KMS-11 (cell line): ENCODE data around the gene HDC.

Experiments
- H2AFZ ChIP-seq: fragments of 200-600 bp; sonication (generic); 2 replicates; pipeline ENCODE4 v1.6.1; 2016; ENCODE audit warnings: antibody characterized with exemption, mixed run types, low read depth
- H3K27ac ChIP-seq: fragments of 200-600 bp; sonication (generic); 2 replicates; pipeline ENCODE4 v1.6.1; 2016; ENCODE audit warnings: mild to moderate bottlenecking, mixed run types
- H3K27me3 ChIP-seq: fragments of 200-600 bp; sonication (generic); 2 replicates; pipeline ENCODE4 v1.6.1; 2017; ENCODE audit warnings: mild to moderate bottlenecking, low read depth, mixed run types, moderate library complexity; ENCODE audit not compliant: insufficient read depth
- H3K36me3 ChIP-seq: fragments of 200-600 bp; sonication (generic); 2 replicates; pipeline ENCODE4 v1.6.1; 2017; ENCODE audit warnings: mild to moderate bottlenecking, mixed run types; ENCODE audit not compliant: insufficient read depth
- H3K4me1 ChIP-seq: fragments of 200-600 bp; sonication (generic); 2 replicates; pipeline ENCODE4 v1.6.1; 2016; ENCODE audit warnings: mild to moderate bottlenecking, low read depth, mixed run types; ENCODE audit not compliant: poor library complexity, severe bottlenecking
- H3K4me2 ChIP-seq: fragments of 200-600 bp; sonication (generic); 2 replicates; pipeline ENCODE4 v1.7.0; 2016; ENCODE audit warnings: mild to moderate bottlenecking, mixed run types
- H3K4me3 ChIP-seq: fragments of 200-600 bp; sonication (generic); IDR thresholded peaks from 2 replicates; pipeline ENCODE4 v1.6.1; 2017; ENCODE audit warnings: low read depth, low read length, mixed read lengths; ENCODE audit not compliant: insufficient read depth
- H3K79me2 ChIP-seq: fragments of 200-600 bp; sonication (generic); 2 replicates; pipeline ENCODE4 v1.6.1; 2016; ENCODE audit warnings: low read depth, mixed run types; ENCODE audit not compliant: insufficient read depth
- H3K9ac ChIP-seq: fragments of 200-600 bp; sonication (generic); 2 replicates; pipeline ENCODE4 v1.6.1; 2016; ENCODE audit warnings: mild to moderate bottlenecking, mixed run types
- H4K20me1 ChIP-seq: fragments of 200-600 bp; sonication (generic); 2 replicates; pipeline ENCODE4 v1.6.1; 2016; ENCODE audit warnings: mild to moderate bottlenecking, mixed run types; ENCODE audit not compliant: insufficient read depth
- TF ChIP-seq, protein P1 (sequence below): fragments of 200-600 bp; sonication (generic); conservative IDR thresholded peaks from 2 replicates; pipeline ENCODE4 v1.6.1; 2017; ENCODE audit warnings: low read depth, mild to moderate bottlenecking, antibody characterized with exemption, low read length, moderate library complexity, mixed read lengths

The HDC gene

DNA sequence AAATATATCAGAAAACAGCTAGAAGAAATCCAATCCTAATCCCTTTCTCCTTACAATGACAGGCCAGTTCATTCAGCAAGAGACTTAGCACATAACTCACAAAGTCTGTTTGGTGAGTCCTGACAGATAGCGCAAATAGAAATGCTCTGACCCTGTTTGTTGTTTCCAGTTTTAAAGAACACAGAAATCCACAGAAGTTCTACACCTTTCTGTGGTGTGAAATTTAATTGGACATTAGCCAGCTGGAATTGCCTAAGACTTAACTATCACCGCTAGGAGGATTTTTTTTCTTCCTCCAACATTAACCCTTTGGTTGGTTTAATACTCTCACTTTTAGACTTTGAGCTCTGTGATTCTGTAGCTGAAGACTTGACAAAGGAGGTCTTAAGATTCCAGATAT is 30.8 kb downstream of the HDC start:
- H3K4me1 ChIP-seq = no peaks in the 10 kb centered on the region

DNA sequence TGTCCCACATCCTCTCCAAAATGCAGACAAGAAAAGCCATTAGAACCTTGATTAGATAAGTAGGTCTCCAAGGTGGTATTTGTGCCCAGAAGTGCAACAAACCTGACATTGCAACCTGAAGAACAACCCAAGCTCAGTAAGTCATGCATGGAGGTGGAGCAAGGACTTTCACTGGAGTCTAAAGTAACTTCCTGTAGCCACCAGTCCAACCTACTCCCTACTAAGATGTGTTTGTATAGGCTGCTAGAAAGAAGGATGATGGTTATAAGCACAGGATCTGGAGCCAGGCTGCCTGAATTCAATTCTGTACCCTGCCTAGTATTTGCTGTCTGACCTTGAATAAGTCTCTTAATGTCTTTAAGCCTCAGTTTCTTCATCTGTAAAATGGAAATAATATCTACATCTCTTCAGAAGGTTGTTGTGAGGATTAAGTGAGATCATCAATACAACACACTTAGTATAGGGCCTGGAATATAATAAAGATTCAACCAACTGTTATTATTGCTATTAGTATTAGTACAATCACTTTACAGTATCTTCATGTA is 32.3 kb downstream of the HDC start:
- no peak overlapping the region for H3K9ac ChIP-seq
- H3K36me3 ChIP-seq = no peaks in the 10 kb centered on the region
- H3K27ac ChIP-seq = no peak overlapping the region
- no peak overlapping the region for H3K4me2 ChIP-seq
- no peak overlapping the region for H2AFZ ChIP-seq
- H3K79me2 ChIP-seq = no peaks in the 10 kb centered on the region
- no peaks in the 10 kb centered on the region for H3K4me1 ChIP-seq
- H4K20me1 ChIP-seq = no peaks in the 10 kb centered on the region
- H3K27me3 ChIP-seq = no peaks in the 10 kb centered on the region
- no peak overlapping the region for H3K4me3 ChIP-seq
- TF ChIP-seq, protein P1, sequence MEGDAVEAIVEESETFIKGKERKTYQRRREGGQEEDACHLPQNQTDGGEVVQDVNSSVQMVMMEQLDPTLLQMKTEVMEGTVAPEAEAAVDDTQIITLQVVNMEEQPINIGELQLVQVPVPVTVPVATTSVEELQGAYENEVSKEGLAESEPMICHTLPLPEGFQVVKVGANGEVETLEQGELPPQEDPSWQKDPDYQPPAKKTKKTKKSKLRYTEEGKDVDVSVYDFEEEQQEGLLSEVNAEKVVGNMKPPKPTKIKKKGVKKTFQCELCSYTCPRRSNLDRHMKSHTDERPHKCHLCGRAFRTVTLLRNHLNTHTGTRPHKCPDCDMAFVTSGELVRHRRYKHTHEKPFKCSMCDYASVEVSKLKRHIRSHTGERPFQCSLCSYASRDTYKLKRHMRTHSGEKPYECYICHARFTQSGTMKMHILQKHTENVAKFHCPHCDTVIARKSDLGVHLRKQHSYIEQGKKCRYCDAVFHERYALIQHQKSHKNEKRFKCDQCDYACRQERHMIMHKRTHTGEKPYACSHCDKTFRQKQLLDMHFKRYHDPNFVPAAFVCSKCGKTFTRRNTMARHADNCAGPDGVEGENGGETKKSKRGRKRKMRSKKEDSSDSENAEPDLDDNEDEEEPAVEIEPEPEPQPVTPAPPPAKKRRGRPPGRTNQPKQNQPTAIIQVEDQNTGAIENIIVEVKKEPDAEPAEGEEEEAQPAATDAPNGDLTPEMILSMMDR = no peak

More for the DNA sequence above, 30.8 kb downstream of the HDC start:
- Histone ChIP-seq H4K20me1 (no peaks in the 10 kb centered on the region), H3K27ac (no peak overlapping the region), H3K4me3 (no peak overlapping the region), H3K9ac (no peak overlapping the region), H3K36me3 (no peaks in the 10 kb centered on the region), H3K79me2 (no peaks in the 10 kb centered on the region), H3K27me3 (no peaks in the 10 kb centered on the region), H2AFZ (no peak overlapping the region), H3K4me2 (no peak overlapping the region)
- TF ChIP-seq, protein P1 = no peak

DNA sequence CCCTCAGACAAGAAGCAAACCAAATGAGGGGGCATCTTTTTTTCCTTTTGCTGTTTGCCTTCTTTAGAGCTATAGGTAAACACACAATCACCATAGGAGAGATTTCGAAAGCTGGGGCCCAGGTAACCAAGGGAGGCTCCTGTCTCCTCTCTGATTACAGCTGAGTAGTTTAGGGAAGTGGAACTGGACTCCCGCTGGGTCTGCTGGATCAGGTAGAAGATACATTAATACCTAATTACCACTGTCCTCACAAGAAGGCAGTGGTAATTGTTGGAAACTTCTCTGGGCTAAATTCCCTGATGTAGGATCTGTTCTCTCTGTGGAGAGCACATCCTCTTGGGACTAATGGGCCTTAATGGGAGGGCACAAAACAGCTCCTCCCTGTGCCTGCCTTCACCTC is 32.7 kb downstream of the HDC start:
- H3K79me2 ChIP-seq = no peaks in the 10 kb centered on the region
- H3K4me1 ChIP-seq = no peaks in the 10 kb centered on the region
- no peak overlapping the region for H3K4me2 ChIP-seq
- no peak overlapping the region for H2AFZ ChIP-seq
- H3K27ac ChIP-seq = no peak overlapping the region
- no peaks in the 10 kb centered on the region for H4K20me1 ChIP-seq
- no peaks in the 10 kb centered on the region for H3K36me3 ChIP-seq
- H3K27me3 ChIP-seq = no peaks in the 10 kb centered on the region
- H3K4me3 ChIP-seq = no peak overlapping the region
- no peak overlapping the region for H3K9ac ChIP-seq
- TF ChIP-seq, protein P1 = no peak

DNA sequence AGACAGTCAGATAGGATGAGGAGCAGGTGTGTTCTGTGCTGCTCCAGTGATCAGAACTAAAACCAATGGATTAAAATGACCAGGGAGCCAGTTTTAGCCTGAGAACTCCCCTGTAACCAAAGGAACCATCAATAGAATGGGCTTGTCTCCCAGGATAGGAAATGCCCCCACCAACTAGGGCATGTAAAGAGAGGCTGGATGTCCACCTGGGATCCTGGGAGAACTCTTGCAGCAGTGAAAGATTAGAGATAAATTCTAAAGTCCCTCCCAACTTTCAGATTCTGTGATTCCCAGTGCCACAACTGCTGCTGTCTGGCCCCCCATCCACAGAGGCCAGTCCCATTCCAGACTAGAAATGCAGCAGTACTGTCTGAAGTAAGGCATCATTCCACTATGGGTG is 33.8 kb downstream of the HDC start:
- Histone ChIP-seq H2AFZ (no peak overlapping the region), H3K4me3 (no peak overlapping the region), H3K36me3 (no peaks in the 10 kb centered on the region), H3K79me2 (no peaks in the 10 kb centered on the region), H3K9ac (no peak overlapping the region), H3K27ac (no peak overlapping the region), H4K20me1 (no peaks in the 10 kb centered on the region), H3K27me3 (no peaks in the 10 kb centered on the region), H3K4me2 (no peak overlapping the region), H3K4me1 (no peaks in the 10 kb centered on the region)
- TF ChIP-seq, protein P1 = no peak
